Measurements from ENCODE around the gene MAEA. TPM values are rescaled to one million over a fixed set of nuclear protein-coding genes. Genes with fewer than 3 reads are reported as not detected.

Gene MAEA
- total and polyA plus RNA-seq, 4 donors: 36.3 to 71.8 (median 53.6) TPM

- Histone ChIP-seq H3K27ac (ENCODE audit: low read depth, low read length) (no peak overlapping the region), H3K36me3 (ENCODE audit: control insufficient read depth, insufficient read depth, low read length) (peaks cover 51% of the 10 kb centered on the region), H3K27me3 (ENCODE audit: control insufficient read depth, insufficient read depth, low read length) (no peaks in the 10 kb centered on the region), H3K9me3 (ENCODE audit: control insufficient read depth, insufficient read depth, low read length) (no peaks in the 10 kb centered on the region), H3K4me3 (ENCODE audit: low read depth, low read length) (no peak overlapping the region), H3K4me1 (ENCODE audit: control insufficient read depth, insufficient read depth, low read length) (peaks cover 6% of the 10 kb centered on the region)
- no peak for DNase-seq (ENCODE audit: low read depth in 4 of 6, low spot score in 6 of 6)
- WGBS (ENCODE audit: insufficient coverage): 99% methylated on average over 38 of the region's 38 CpGs
Observed at GRCh38 chr4:1339489-1339888, 49.8 kb downstream of the MAEA start.

- H3K27ac ChIP-seq (ENCODE audit: low read depth, low read length): no peak overlapping the region
- DNase-seq (ENCODE audit: low read depth in 4 of 6, low spot score in 6 of 6): no peak
- H3K4me3 ChIP-seq (ENCODE audit: low read depth, low read length): no peak overlapping the region
- H3K9me3 ChIP-seq (ENCODE audit: control insufficient read depth, insufficient read depth, low read length): no peaks in the 10 kb centered on the region
- peaks cover 54% of the 10 kb centered on the region for H3K36me3 ChIP-seq (ENCODE audit: control insufficient read depth, insufficient read depth, low read length)
- H3K27me3 ChIP-seq (ENCODE audit: control insufficient read depth, insufficient read depth, low read length): no peaks in the 10 kb centered on the region
- H3K4me1 ChIP-seq (ENCODE audit: control insufficient read depth, insufficient read depth, low read length): peaks cover 7% of the 10 kb centered on the region
- WGBS (ENCODE audit: insufficient coverage): 95% methylated on average over 29 of the region's 29 CpGs
Observed at GRCh38 chr4:1340181-1340747, 50.6 kb downstream of the MAEA start.

GRCh38 chr4:1340861-1341260, 51.2 kb downstream of the MAEA start:
- WGBS (ENCODE audit: insufficient coverage): 98% methylated on average over 18 of the region's 20 CpGs
- Histone ChIP-seq H3K36me3 (ENCODE audit: control insufficient read depth, insufficient read depth, low read length) (peaks cover 54% of the 10 kb centered on the region), H3K4me1 (ENCODE audit: control insufficient read depth, insufficient read depth, low read length) (peaks cover 13% of the 10 kb centered on the region)

GRCh38 chr4:1342003-1342402, 52.3 kb downstream of the MAEA start:
- no CpG with 5 or more reads among the region's 1 CpG for WGBS (ENCODE audit: insufficient coverage)
- peaks cover 14% of the 10 kb centered on the region for H3K4me1 ChIP-seq (ENCODE audit: control insufficient read depth, insufficient read depth, low read length)
- peaks cover 48% of the 10 kb centered on the region for H3K36me3 ChIP-seq (ENCODE audit: control insufficient read depth, insufficient read depth, low read length)

More at GRCh38 chr4:1340861-1341260, 51.2 kb downstream of the MAEA start:
- DNase-seq (ENCODE audit: low read depth in 4 of 6, low spot score in 6 of 6): no peak
- H3K27me3 ChIP-seq (ENCODE audit: control insufficient read depth, insufficient read depth, low read length): no peaks in the 10 kb centered on the region
- no peak overlapping the region for H3K27ac ChIP-seq (ENCODE audit: low read depth, low read length)
- H3K4me3 ChIP-seq (ENCODE audit: low read depth, low read length): no peak overlapping the region
- no peaks in the 10 kb centered on the region for H3K9me3 ChIP-seq (ENCODE audit: control insufficient read depth, insufficient read depth, low read length)

GRCh38 chr4:1344696-1345095, 55.0 kb downstream of the MAEA start:
- Histone ChIP-seq H3K27ac (ENCODE audit: low read depth, low read length) (no peak overlapping the region), H3K4me3 (ENCODE audit: low read depth, low read length) (no peak overlapping the region), H3K9me3 (ENCODE audit: control insufficient read depth, insufficient read depth, low read length) (no peaks in the 10 kb centered on the region), H3K36me3 (ENCODE audit: control insufficient read depth, insufficient read depth, low read length) (peaks cover 30% of the 10 kb centered on the region), H3K4me1 (ENCODE audit: control insufficient read depth, insufficient read depth, low read length) (peaks cover 34% of the 10 kb centered on the region), H3K27me3 (ENCODE audit: control insufficient read depth, insufficient read depth, low read length) (no peaks in the 10 kb centered on the region)
- 91% methylated on average over 12 of the region's 12 CpGs for WGBS (ENCODE audit: insufficient coverage)
- no peak for DNase-seq (ENCODE audit: low read depth in 4 of 6, low spot score in 6 of 6)

More at GRCh38 chr4:1342003-1342402, 52.3 kb downstream of the MAEA start:
- no peak for DNase-seq (ENCODE audit: low read depth in 4 of 6, low spot score in 6 of 6)
- Histone ChIP-seq H3K27ac (ENCODE audit: low read depth, low read length) (no peak overlapping the region), H3K4me3 (ENCODE audit: low read depth, low read length) (no peak overlapping the region), H3K27me3 (ENCODE audit: control insufficient read depth, insufficient read depth, low read length) (no peaks in the 10 kb centered on the region), H3K9me3 (ENCODE audit: control insufficient read depth, insufficient read depth, low read length) (no peaks in the 10 kb centered on the region)

GRCh38 chr4:1345903-1346780, 56.5 kb downstream of the MAEA start:
- Histone ChIP-seq H3K4me3 (ENCODE audit: low read depth, low read length) (peak overlapping the region; percentile 60), H3K36me3 (ENCODE audit: control insufficient read depth, insufficient read depth, low read length) (peaks cover 29% of the 10 kb centered on the region), H3K4me1 (ENCODE audit: control insufficient read depth, insufficient read depth, low read length) (peaks cover 40% of the 10 kb centered on the region), H3K27me3 (ENCODE audit: control insufficient read depth, insufficient read depth, low read length) (no peaks in the 10 kb centered on the region), H3K9me3 (ENCODE audit: control insufficient read depth, insufficient read depth, low read length) (no peaks in the 10 kb centered on the region), H3K27ac (ENCODE audit: low read depth, low read length) (peak overlapping the region; percentile 93)
- WGBS (ENCODE audit: insufficient coverage): under 1% methylated on average over 74 of the region's 76 CpGs
- peak in 4 of 6 donors; percentile 20 to 85 (median 58) for DNase-seq (ENCODE audit: low read depth in 4 of 6, low spot score in 6 of 6)

GRCh38 chr4:1346781-1347409, 57.2 kb downstream of the MAEA start, which contains the start of gene UVSSA:
UVSSA (plus strand) TSS chr4:1347208; CDS start chr4:1348092, 884 bp downstream.
- under 1% methylated on average over 76 of the region's 76 CpGs for WGBS (ENCODE audit: insufficient coverage)
- DNase-seq (ENCODE audit: low read depth in 4 of 6, low spot score in 6 of 6): peak; percentile 97 to 100 (median 99)
- peaks cover 30% of the 10 kb centered on the region for H3K36me3 ChIP-seq (ENCODE audit: control insufficient read depth, insufficient read depth, low read length)
- H3K4me3 ChIP-seq (ENCODE audit: low read depth, low read length): peak within 1 kb of the TSS; percentile 68
- peaks cover 43% of the 10 kb centered on the region for H3K4me1 ChIP-seq (ENCODE audit: control insufficient read depth, insufficient read depth, low read length)
- H3K27ac ChIP-seq (ENCODE audit: low read depth, low read length): peak within 1 kb of the TSS; percentile 96
- no peaks in the 10 kb centered on the region for H3K9me3 ChIP-seq (ENCODE audit: control insufficient read depth, insufficient read depth, low read length)
- H3K27me3 ChIP-seq (ENCODE audit: control insufficient read depth, insufficient read depth, low read length): no peaks in the 10 kb centered on the region

GRCh38 chr4:1347410-1347864, 57.7 kb downstream of the MAEA start:
- Histone ChIP-seq H3K4me1 (ENCODE audit: control insufficient read depth, insufficient read depth, low read length) (peaks cover 46% of the 10 kb centered on the region), H3K4me3 (ENCODE audit: low read depth, low read length) (peak overlapping the region; percentile 68), H3K27ac (ENCODE audit: low read depth, low read length) (peak overlapping the region; percentile 96), H3K36me3 (ENCODE audit: control insufficient read depth, insufficient read depth, low read length) (peaks cover 35% of the 10 kb centered on the region), H3K27me3 (ENCODE audit: control insufficient read depth, insufficient read depth, low read length) (no peaks in the 10 kb centered on the region), H3K9me3 (ENCODE audit: control insufficient read depth, insufficient read depth, low read length) (no peaks in the 10 kb centered on the region)
- DNase-seq (ENCODE audit: low read depth in 4 of 6, low spot score in 6 of 6): peak in 4 of 6 donors; percentile 20 to 81 (median 50)
- WGBS (ENCODE audit: insufficient coverage): 0% methylated on average over 43 of the region's 43 CpGs

- no peak for DNase-seq (ENCODE audit: low read depth in 4 of 6, low spot score in 6 of 6)
- peak overlapping the region; percentile 96 for H3K27ac ChIP-seq (ENCODE audit: low read depth, low read length)
- no peaks in the 10 kb centered on the region for H3K27me3 ChIP-seq (ENCODE audit: control insufficient read depth, insufficient read depth, low read length)
- peaks cover 41% of the 10 kb centered on the region for H3K36me3 ChIP-seq (ENCODE audit: control insufficient read depth, insufficient read depth, low read length)
- peaks cover 46% of the 10 kb centered on the region for H3K4me1 ChIP-seq (ENCODE audit: control insufficient read depth, insufficient read depth, low read length)
- no peaks in the 10 kb centered on the region for H3K9me3 ChIP-seq (ENCODE audit: control insufficient read depth, insufficient read depth, low read length)
- 85% methylated on average over 10 of the region's 12 CpGs for WGBS (ENCODE audit: insufficient coverage)
- peak overlapping the region; percentile 68 for H3K4me3 ChIP-seq (ENCODE audit: low read depth, low read length)
Observed at GRCh38 chr4:1348014-1348513, 58.4 kb downstream of the MAEA start.

All from spinal cord (tissue), 10 donors.